GM21717 (cell line): ENCODE results near the gene CAPN15.

ENCODE experiments used
- ATAC-seq: cut with Tn5 transposase; IDR thresholded peaks from one replicate; pipeline ENCODE4 v1.9.1; 2021; ENCODE audit warnings: mild to moderate bottlenecking, moderate library complexity; ENCODE audit not compliant: unreplicated experiment

The CAPN15 gene

GRCh38 chr16:575354-576196 is 48.1 kb downstream of the CAPN15 start:
- no peak for ATAC-seq

GRCh38 chr16:576197-576822 is 48.8 kb downstream of the CAPN15 start:
- no peak for ATAC-seq

- no peak for ATAC-seq
Measured at GRCh38 chr16:576823-577201, 49.3 kb downstream of the CAPN15 start.

GRCh38 chr16:577796-578195 is 50.3 kb downstream of the CAPN15 start:
- no peak for ATAC-seq

- ATAC-seq, result no peak
Measured at GRCh38 chr16:578232-578869, 50.8 kb downstream of the CAPN15 start.

GRCh38 chr16:578870-579405 is 51.4 kb downstream of the CAPN15 start:
- ATAC-seq, result no peak

GRCh38 chr16:580141-580945 is 52.8 kb downstream of the CAPN15 start:
- no peak for ATAC-seq

- ATAC-seq, result no peak
Measured at GRCh38 chr16:580946-581498, 53.5 kb downstream of the CAPN15 start.

- ATAC-seq, result no peak
Measured at GRCh38 chr16:582218-582613, 54.7 kb downstream of the CAPN15 start.

GRCh38 chr16:582614-583331 is 55.3 kb downstream of the CAPN15 start:
- no peak for ATAC-seq

GRCh38 chr16:583470-583814 is 55.9 kb downstream of the CAPN15 start:
- no peak for ATAC-seq

- ATAC-seq, result no peak
Measured at GRCh38 chr16:583815-584591, 56.5 kb downstream of the CAPN15 start.

GRCh38 chr16:585351-585750 is 57.8 kb downstream of the CAPN15 start:
- no peak for ATAC-seq

GRCh38 chr16:586047-586644 is 58.6 kb downstream of the CAPN15 start:
- ATAC-seq, result no peak

GRCh38 chr16:586645-587590 is 59.4 kb downstream of the CAPN15 start:
- ATAC-seq, result no peak

- peak; percentile 5 for ATAC-seq
Measured at GRCh38 chr16:588639-588888, 61.1 kb downstream of the CAPN15 start.

- peak; percentile 67 for ATAC-seq
Measured at GRCh38 chr16:588889-589657, 61.6 kb downstream of the CAPN15 start.
